Stimulated activated CD8-positive, alpha-beta memory T cell treated with anti-CD3 and anti-CD28 coated beads, Interleukin-15, amount 100 ng/mL, for 48 hours (primary cell): ENCODE results near the gene RNF130.
A peak's percentile ranks its signal among the peaks of the same experiment; 100 is the strongest.

ENCODE experiments used
- DNase-seq, 2 donors: peaks; one replicate each; pipeline ENCODE4 v3.0.0-alpha.2; 2020; ENCODE audit warnings: low read depth in 2 of 2

The RNF130 gene, protein sequence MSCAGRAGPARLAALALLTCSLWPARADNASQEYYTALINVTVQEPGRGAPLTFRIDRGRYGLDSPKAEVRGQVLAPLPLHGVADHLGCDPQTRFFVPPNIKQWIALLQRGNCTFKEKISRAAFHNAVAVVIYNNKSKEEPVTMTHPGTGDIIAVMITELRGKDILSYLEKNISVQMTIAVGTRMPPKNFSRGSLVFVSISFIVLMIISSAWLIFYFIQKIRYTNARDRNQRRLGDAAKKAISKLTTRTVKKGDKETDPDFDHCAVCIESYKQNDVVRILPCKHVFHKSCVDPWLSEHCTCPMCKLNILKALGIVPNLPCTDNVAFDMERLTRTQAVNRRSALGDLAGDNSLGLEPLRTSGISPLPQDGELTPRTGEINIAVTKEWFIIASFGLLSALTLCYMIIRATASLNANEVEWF

DNA sequence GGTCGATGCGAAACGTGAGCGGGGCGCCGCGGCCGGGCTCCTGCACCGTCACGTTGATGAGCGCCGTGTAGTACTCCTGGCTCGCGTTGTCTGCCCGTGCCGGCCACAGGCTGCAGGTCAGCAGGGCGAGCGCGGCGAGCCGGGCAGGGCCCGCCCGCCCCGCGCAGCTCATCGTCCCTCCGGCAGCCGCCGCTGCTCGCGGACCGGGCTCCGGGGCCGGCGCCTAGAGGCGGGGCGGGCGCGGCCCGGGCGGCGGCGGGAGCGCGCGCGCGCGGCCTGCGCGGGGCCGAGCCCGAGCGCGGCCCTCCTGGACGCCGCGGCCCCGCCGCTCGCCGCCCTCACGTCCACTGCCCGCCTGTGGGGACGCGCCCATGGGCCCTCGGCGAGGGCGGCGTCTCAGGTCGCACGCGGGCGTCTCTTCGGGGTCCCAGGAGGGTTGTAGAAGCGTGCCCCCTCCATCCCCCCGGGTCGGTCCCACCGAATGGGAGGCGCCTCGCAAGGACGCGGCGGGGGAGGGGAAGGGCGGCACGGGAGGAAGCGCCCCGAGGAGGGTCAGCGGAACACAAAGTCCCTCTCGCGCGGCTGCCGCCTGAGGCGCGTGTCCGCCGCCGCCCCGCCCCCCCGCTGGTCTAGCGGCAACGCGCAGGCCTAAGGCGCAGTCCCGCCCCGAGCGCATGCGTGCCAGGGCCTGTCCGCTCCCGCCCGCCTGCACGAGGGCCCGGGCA is at the start of gene RNF130:
Gene RNF130 (minus strand): TSS at position 229 of the 725 bp plus-strand sequence. CDS start 57 bp downstream, at position 172.
- peak; percentile 82 to 87 for DNase-seq

GRCh38 chr5:180120237-180121101 is 48.9 kb upstream of the RNF130 start:
- no peak for DNase-seq

DNA sequence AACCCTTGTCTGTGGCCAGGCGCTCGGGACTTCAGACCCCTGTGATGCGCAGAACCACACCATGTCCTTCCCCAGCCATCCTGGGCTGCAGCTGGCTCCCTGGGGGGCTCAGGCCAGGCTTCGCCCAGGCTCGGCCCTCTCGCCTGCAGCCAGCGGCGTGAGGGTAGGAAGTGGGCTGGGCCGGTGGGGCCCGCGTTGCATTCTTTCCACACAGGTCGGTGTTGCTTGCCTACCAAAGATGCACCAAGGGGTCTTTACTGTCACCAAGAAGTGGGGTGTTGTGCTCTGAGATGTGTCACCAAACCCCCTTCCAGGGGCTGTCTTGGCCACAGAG is 48.3 kb upstream of the RNF130 start:
- no peak for DNase-seq

- DNase-seq: no peak
These were observed 47.7 kb upstream of the RNF130 start for GRCh38 chr5:180119031-180119902.

- DNase-seq: no peak
These were observed 46.8 kb upstream of the RNF130 start for GRCh38 chr5:180118391-180118791.

GRCh38 chr5:180117000-180117725 is 45.6 kb upstream of the RNF130 start:
- no peak for DNase-seq

GRCh38 chr5:180116077-180116999 is 44.8 kb upstream of the RNF130 start:
- DNase-seq: no peak

DNA sequence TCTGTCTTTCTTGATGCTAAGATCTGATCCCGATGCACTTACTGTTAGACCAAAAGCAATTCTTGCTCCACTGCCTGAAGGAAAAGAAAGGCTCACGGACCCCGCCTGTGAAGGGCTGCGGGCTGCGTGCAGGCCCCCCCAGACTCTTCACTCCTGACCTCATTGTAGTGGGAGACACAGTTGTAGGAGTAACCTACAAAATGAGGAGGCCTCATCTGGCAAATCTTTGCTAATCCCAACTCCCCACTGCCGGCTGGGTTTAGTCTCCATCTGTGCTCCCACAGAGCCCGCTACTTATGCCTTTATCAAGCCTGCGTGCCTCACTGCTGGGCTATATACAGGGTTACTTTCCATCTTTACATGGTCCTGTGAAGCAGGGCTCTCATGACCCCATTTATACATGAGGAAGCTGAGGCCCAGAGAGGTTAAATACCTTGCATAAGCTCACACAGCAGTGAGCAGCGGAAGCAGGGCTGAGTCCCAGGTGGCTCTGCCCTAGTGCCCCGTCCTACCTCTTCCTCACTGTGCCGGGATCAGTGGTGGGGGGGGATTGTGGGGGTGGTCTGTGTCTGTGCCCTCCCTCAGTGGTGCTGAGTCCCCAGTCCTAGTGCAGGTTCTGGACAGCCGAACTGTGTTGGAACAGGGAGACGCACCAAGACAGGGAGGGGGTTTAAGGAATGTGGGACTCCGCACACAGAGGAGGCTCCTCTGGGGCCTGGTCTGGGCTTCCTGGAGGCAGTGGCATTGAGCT is 43.9 kb upstream of the RNF130 start:
- no peak for DNase-seq

DNA sequence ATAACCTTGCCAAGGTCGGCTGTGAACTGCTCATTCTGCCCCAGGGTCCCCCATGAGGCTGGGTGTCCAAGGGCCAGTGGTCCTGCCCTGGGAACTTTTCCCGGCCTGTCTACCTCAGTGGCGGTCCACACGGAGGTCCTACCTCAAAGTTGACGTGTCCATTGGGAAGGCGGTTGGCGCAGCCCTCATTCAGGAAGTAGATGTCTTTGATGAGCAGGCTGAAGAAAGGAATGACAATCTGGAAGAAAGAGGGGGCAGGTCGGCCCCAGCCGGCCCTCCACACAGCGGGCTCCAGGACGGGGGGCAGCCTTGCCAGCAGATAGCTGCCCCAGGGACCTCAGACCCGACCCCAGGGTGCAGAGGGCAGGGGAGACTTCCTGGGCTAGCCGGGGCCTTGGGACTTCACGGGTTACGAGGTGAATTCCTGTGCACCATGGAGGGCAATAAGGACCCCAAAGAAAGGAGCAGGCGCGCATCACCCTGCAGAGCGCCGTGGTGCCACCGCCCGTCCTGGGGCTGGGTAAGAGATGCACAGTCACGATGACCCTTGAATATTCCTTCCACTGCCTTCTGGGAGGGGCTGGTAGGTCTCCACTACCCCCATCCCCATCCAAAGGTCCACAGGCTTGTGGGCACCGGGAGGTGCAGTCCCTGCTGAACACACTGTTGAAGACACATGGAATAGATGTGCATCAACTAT is 42.9 kb upstream of the RNF130 start:
- no peak for DNase-seq

DNA sequence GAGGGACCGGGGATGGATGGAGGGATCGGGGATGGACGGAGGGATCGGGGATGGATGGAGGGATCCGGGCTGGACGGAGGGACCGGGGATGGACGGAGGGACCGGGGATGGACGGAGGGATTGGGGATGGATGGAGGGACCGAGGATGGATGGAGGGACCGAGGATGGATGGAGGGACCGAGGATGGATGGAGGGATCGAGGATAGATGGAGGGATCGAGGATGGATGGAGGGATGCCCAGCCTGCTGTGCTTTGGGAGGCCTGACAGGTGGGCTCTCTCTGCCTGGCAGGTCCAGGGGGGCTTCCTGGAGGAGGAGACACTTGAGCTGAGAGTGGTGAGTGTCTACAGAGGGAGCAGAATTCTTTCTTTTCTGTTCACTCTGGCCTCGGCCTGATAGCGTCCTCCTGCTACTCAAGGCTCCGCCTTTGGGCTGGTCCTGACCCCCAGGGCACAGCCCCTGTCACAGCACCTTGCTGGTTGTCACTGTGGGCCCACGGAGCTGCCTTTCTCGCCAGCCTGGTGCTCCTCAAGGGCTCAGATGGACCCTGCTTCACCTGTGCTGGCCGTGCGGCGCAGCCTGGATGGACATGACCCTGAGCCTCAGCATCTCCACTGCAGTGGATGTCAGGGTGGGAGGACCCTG is 42.2 kb upstream of the RNF130 start:
- DNase-seq: no peak

- DNase-seq: no peak
These were observed 40.8 kb upstream of the RNF130 start for GRCh38 chr5:180112181-180112861.

DNA sequence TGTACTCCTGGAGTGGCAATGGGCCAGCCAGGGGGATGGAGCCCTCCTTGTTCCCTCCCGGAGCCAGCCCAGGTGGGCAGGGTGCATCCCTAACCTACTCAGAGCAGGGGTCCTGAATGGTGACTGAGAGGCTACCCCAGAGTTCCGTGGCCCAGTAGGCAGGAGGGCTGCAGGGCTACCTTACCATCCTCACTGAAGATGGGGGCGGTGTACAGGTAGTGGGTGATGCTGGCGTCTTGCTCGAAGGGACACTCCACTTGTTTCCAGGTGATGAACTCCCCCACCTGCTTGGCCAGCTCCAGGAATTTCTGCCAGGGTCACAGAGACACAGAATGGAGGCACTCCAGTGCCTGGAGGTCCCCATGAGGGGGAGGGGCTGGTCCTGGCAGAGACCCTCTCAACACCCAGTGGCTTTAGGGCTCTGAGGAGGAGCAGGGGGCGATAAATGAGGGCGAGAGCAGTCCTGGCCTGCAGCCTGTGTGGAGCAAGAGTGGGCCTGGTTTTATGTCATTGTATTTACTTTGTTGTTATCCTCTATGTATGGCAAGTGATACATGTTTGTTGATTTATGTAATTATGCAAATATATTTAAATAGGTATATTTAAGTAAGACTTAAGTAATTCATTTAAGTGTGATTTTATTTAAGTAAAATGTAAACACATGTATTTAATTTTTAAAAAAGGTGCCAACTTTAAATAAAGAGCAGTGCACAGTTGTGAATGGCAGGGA is 39.9 kb upstream of the RNF130 start:
- no peak for DNase-seq

DNA sequence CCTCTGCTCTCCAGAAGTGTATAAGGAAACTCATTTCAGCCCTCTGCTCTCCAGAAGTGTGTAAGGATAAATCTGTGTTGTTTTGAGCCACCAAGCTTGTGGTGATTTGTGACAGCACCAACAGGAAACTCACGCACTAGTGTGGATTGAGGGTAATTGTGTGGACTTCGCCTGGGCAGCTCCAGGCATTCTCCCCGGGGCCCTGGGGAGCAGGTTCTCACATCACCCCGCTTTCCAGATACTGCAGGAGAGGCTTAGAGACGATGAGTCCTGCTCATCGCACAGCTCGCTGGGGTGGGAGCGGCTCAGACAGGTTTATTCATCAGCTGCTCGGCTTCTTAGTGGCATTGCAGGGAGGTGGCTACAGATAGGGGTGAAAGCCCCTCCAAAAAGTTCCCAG is 38.4 kb upstream of the RNF130 start:
- no peak for DNase-seq

DNA sequence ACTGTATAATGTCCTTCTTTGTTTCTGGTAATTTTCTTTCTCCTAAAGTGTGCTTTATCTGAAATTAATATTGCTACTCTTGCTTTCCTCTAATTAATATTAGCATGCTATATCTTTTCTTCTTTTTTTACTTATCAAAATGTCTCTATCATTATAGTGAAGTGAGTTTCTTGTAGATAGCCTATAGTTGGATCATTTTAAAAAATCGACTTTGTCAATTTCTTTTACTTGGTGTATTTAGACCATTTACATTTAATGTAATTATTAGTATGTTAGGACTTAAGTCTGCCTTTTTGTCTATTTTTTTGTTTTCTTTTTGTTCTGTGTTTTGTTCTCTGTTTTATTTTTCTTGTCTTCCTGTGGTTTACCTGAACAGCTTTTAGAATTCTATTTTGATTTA is 35.4 kb upstream of the RNF130 start:
- DNase-seq: no peak

DNA sequence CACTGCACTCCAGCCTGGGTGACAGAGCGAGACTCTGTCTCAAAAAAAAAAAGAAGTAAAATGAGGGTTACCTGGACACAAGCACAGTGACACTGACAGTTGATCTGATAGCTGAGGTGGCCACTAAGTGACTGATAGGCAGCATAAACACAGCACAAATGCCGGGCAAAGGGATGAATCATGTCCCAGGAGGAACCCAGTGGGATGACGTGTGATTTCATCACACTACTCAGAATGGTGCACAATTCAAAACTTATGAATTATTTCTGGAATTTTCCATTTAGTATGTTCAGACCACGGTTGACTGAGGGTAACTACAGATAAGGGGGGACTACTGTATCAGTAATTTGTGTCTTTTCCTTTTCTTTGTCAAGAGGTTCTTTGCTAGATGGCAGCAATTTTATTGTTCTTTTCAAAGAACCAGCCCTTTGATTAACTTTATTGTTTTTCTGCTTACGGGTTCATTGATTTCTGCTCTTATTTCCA is 34.3 kb upstream of the RNF130 start:
- DNase-seq: no peak

DNA sequence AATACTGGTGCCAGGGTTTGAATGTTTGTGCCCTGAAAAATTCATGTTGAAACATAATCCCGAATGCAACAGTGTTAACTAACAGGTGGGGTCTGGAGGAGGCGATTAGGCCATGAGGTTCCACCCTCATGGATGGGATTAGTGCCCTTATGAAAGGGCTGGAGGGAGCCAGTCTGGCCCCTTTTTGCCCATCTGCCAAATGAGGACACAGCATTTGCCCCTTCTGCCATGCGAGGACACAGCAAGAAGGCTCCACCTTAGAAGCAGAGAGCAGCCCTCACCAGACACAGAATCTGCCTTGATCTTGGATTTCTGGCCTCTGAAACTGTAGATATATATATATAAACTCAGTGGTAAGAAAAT is 32.6 kb upstream of the RNF130 start:
- DNase-seq: no peak
